Activated CD4-positive, alpha-beta T cell treated with anti-CD3 and anti-CD28 coated beads for 48 hours (primary cell): ENCODE results near the gene DARS1.
"Not testable (repeated sequence)": the region's sequence is repeated elsewhere in the genome, so short reads cannot be mapped to it uniquely, and the experiment has no call there.

Source experiments
- DNase-seq: peaks from one replicate; pipeline ENCODE4 v3.0.0-alpha.2; 2020

The DARS1 gene

DNA sequence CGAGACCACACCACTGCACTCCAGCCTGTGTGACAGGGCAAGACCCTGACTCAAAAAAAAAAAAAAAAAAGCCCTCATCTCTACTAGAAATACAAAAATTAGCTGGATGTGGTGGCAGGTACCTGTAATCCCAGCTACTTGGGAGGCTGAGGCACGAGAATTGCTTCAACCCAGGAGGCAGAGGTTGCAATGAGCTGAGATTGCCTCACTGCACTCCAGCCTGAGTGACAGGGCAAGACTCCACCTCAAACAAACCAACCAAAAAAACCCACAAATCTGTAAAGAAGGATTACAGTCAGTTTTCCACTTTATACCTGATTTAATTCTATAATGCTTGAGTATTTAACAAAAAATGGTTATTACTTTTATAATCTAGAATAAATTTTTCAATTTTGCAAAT lies 9.7 kb downstream of the DARS1 start:
- no peak for DNase-seq

DNA sequence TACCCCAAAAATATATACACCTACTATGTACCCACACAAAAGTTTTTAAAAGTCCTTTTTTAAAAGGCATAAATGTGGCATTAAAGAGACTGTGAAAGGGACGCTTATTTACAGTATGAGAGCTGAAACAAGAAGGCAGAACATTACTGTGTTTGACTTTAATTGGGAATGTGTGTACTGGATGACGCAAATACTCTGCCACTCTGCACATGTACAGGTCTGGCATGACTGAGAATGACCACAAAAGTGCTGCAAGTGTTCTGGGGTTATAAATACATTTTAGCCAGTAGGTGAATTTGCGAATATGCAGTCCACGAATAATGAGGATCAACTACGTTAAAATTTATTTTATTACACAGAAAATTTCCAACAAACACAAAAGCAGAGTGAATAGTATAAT lies 11.4 kb downstream of the DARS1 start:
- no peak for DNase-seq

GRCh38 chr2:135969655-135970387 lies 15.6 kb downstream of the DARS1 start:
- DNase-seq, result no peak

DNA sequence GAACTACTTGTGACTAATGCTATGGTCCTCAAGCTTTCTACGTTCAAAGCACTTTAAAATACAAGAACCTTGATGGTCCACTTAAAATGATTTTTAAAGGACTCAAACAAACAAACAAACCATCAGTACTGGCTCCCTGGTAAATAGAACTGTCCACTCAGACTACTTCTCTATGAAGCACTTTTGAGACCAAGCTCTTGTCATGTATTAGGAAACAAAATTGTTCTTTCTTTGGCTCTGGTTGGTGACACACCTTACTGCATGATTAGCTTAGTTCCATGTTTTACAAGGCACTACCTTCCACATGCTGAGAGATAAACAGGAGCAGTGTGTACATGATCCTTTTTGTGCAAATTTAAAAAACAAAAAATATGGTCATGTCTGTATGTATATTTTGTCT lies 19.7 kb downstream of the DARS1 start:
- DNase-seq, result no peak

DNA sequence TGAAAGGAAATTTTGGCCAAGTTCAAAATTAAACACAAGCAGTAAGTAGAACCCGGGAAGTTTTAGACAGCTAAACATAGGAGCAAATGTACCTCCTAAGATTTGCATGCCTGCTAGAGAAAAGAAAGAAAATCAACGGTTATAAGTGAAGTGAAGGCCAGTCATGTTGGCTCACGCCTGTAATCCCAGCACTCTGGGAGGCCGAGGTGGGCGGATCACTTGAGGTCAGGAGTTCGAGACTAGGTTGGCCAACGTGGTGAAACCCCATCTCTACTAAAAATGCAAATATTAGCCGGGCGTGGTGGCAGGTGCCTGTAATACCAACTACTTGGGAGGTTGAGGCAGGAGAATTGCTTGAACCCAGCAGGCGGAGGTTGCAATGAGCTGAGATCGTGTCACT lies 21.0 kb downstream of the DARS1 start:
- DNase-seq, result not testable (repeated sequence)

GRCh38 chr2:135963841-135964240 lies 21.6 kb downstream of the DARS1 start:
- no peak for DNase-seq

DNA sequence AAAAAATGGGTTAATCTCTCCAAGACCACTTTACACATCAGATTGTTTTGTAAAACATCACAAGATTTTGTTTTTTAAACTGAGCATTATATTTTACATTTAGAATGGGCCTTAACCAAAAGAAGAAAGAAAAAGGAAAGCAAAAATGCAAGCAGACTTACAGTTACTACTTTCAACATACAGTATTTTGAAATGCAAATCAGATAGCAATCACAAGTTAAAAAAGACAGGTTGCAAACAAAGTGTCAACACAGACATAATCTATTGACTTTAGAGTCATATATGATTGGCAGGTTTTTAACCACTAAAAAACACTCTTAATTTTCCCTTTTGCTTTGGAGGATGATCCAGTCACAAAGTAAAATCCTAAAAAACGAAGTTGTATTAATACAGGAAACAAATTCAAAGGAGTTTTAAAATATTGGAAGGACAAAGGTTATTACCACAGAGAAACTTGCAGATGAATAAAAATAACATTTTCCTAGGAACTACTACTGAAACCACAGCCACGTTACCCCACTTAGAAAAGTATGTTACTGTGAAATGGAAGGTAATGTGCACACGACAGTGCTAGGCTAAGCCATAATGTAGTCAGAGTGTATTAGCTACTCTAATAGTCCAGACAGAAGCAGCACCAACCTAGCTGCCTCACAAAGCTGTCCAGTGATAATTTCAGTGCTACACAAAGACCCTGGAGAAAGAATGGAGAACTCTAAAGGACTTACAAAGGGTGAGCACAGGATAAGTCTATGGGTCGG lies 22.9 kb downstream of the DARS1 start:
- no peak for DNase-seq

DNA sequence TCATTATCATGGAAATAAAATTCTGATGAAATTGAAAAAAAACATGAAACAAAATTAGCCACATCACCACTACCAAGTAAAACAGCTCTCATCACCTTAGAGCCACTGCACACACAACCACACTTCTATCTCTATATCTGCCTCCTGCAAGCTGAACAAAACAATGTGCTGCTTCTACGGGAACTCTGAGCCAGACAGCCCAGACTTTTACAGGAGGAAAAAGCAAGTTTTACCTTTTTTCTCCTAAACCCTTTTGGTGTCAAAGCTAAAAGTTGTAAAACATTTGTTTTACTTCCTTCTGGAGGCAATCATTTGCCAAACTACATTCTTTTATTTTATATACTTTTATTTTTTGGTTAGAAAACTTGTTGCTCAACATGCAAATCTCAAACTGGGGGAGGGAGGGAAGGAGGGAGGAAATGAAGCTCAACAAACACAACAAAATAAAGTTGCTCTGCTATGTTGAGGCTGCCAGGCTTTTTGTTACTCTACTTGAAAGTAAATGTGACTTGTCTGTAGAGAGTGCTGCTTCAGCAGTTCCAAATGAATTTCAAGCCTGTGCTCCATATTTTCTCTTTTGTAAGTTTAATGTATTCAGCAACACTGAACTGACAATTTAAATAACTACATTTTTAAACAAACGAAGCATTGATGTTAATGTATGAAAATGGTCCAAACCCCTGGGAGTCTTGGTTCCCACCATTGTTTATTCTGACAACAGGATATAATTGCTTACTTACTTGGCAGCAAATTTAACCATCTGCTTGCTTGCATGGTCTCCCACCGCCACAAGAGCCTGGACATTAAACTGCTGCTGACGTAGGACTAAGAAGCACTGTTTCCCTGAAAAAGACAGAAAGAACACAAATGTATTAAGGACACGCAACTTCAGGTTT lies 24.5 kb downstream of the DARS1 start:
- peak; percentile 19 for DNase-seq

GRCh38 chr2:135960150-135960549 lies 25.3 kb downstream of the DARS1 start:
- DNase-seq, result no peak

- DNase-seq, result not testable (repeated sequence)
Observed at GRCh38 chr2:135958927-135959326, 26.5 kb downstream of the DARS1 start.

DNA sequence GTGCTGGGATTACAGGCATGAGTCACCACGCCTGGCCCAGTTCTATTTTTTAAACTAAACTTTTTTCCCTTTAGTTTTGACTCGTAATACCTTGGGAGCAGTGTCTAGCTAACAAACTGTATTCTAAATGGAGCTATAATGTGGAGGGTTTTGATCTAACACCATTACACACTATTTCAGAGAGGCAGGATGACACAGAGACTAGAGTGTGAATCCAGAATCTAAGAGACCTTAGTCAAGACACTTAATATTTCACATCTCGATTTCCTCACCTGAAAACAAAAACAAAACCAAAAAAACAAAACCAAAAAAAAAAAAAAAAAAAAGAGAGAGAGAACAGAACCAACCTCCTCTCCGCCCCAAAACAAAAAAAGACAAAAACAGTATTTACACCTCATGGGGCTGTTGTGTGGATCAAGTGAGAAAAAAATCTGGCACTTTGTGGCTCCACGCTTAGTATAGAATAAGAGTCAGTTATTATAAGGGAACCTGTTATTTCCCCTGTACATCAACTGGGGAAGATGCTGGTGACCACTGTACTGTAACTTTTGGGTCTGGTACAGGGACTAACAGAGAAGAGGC lies 31.3 kb downstream of the DARS1 start:
- DNase-seq, result no peak

GRCh38 chr2:135952891-135953290 lies 32.5 kb downstream of the DARS1 start:
- DNase-seq, result no peak

GRCh38 chr2:135951041-135951583 lies 34.3 kb downstream of the DARS1 start:
- DNase-seq, result no peak

GRCh38 chr2:135949451-135950234 lies 35.8 kb downstream of the DARS1 start:
- DNase-seq, result no peak

DNA sequence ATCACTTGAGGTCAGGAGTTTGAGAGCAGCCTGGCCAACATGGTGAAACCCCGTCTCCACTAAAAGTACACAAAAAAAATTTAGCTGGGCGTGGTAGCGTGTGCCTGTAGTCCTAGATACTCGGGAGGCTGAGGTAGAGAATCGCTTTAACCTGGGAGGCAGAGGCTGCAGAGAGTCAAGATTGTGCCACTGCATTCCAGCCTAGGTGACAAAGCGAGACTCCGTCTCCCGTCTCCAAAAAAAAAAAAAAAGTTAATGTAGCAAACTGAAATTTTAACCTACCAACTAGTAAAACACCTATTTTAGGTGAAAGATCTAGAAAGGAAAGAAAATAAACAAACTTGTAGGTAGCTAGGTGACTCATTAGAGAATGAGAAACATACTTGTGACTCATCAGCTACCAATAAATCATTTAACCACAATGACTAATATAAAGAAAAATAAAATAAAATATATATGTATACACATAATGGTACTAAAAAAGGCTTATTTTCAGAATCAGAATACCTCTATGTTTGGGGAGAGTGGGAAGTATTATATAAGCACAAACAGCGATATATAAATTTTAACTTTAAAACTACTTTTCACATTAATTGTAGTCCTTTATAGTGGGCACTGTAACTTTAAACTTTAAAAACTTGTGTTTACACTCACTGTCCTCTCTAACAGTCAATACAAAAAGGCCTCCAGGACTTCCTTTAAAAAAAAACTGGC lies 36.6 kb downstream of the DARS1 start:
- peak; percentile 24 for DNase-seq

- DNase-seq, result no peak
Observed at GRCh38 chr2:135948141-135948540, 37.3 kb downstream of the DARS1 start.

DNA sequence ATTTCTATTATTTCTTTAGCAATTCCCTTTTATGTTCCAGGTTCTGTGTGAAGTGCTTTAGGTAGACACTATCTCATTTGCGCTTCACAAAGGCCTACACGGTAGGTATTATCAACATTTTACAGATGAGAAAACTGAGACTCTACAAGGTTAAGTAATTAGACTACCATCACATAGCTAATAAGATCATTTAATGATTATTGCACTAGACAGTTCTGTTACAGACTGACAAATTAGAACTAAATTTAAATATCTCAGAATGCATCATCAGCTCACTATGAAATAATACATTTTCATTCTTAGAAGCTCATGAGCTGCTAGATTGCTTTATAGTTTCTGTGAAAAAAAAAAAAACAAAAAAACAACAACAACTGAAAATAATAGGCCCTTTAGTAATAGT lies 37.9 kb downstream of the DARS1 start:
- DNase-seq, result no peak

DNA sequence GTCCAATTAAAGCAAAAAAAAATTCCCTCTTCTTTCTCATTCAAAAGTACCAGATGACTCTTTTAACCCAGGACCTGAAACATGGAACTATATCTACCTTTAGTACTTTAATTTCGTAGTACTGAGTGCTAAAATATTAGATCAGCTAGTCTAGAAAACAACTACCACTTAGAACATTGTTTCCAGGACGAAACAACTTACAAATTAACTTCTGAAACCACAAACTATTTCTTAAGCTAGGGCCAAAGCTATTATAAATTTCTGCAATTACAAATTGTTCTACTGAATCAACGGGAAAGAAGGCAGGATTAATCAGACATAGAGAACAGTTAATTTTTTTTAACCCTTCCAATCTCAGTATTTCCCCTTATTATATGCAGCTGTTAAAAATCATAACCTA lies 39.9 kb downstream of the DARS1 start:
- DNase-seq, result no peak

GRCh38 chr2:135944625-135945024 lies 40.8 kb downstream of the DARS1 start:
- no peak for DNase-seq

- no peak for DNase-seq
Observed at GRCh38 chr2:135942936-135943688, 42.3 kb downstream of the DARS1 start.
